ENCODE results near the gene GGN. TPM values are rescaled to one million over a fixed set of nuclear protein-coding genes. Genes with fewer than 3 reads are reported as not detected.

GGN gene
- total and polyA plus RNA-seq, 3 donors from 2014 or later: 43.7 to 196 (median 80.2) TPM

DNA sequence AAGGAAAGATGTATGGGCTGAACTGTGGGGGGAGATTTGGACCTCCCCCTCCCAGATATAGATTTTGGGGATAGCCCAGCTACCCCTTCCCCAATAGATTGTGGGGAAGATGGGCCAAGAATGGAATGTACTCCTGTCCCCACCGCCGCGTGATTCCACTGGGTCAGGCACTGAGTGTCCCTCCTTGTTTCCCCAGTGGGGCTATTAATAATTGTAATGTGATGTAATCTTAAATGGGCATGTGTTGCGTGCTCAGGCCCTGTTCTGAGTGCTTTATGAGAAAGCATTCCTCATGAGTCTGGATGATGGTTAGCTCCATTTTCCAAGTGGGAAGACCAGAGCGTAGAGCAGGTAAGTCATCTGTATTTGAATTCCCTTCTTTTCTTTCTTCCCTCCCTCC lies 12.1 kb downstream of the GGN start:
- TF ChIP-seq, protein P1, sequence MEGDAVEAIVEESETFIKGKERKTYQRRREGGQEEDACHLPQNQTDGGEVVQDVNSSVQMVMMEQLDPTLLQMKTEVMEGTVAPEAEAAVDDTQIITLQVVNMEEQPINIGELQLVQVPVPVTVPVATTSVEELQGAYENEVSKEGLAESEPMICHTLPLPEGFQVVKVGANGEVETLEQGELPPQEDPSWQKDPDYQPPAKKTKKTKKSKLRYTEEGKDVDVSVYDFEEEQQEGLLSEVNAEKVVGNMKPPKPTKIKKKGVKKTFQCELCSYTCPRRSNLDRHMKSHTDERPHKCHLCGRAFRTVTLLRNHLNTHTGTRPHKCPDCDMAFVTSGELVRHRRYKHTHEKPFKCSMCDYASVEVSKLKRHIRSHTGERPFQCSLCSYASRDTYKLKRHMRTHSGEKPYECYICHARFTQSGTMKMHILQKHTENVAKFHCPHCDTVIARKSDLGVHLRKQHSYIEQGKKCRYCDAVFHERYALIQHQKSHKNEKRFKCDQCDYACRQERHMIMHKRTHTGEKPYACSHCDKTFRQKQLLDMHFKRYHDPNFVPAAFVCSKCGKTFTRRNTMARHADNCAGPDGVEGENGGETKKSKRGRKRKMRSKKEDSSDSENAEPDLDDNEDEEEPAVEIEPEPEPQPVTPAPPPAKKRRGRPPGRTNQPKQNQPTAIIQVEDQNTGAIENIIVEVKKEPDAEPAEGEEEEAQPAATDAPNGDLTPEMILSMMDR (IDR thresholded peaks at IDR 0.05): no peak
- no peak for TF ChIP-seq POLR2A (IDR thresholded peaks at IDR 0.05)
- no peaks in the 10 kb centered on the region for H3K27me3 ChIP-seq
- H3K4me1 ChIP-seq: peaks cover 13% of the 10 kb centered on the region
- H3K9me3 ChIP-seq: no peaks in the 10 kb centered on the region
- DNase-seq: no peak
- H3K4me3 ChIP-seq: peak overlapping the region in 1 of 2 donors; percentile 99
- H3K27ac ChIP-seq: no peak overlapping the region
- intact Hi-C loops (cut with DNase I; ENCODE audit: low total_unique reads): no loop called here
- H3K36me3 ChIP-seq (ENCODE audit: low read depth, missing control alignments): no peaks in the 10 kb centered on the region
- WGBS, 2 donors: 37 to 46% methylated on average over 5 of the region's 5 CpGs

GRCh38 chr19:38375098-38375493 lies 12.7 kb downstream of the GGN start:
- peak overlapping the region; percentile 90 to 94 for H3K27ac ChIP-seq
- no peak for DNase-seq
- peak overlapping the region; percentile 90 to 99 for H3K4me3 ChIP-seq
- no peaks in the 10 kb centered on the region for H3K9me3 ChIP-seq
- TF ChIP-seq, protein P1 (IDR thresholded peaks at IDR 0.05): no peak
- no peak for TF ChIP-seq POLR2A (IDR thresholded peaks at IDR 0.05)
- intact Hi-C loops (cut with DNase I; ENCODE audit: low total_unique reads): no loop called here
- H3K27me3 ChIP-seq: no peaks in the 10 kb centered on the region
- H3K4me1 ChIP-seq: peaks cover 13% of the 10 kb centered on the region
- 1 to 2% methylated on average over 18 of the region's 18 CpGs for WGBS, 2 donors
- H3K36me3 ChIP-seq (ENCODE audit: low read depth, missing control alignments): no peaks in the 10 kb centered on the region

DNA sequence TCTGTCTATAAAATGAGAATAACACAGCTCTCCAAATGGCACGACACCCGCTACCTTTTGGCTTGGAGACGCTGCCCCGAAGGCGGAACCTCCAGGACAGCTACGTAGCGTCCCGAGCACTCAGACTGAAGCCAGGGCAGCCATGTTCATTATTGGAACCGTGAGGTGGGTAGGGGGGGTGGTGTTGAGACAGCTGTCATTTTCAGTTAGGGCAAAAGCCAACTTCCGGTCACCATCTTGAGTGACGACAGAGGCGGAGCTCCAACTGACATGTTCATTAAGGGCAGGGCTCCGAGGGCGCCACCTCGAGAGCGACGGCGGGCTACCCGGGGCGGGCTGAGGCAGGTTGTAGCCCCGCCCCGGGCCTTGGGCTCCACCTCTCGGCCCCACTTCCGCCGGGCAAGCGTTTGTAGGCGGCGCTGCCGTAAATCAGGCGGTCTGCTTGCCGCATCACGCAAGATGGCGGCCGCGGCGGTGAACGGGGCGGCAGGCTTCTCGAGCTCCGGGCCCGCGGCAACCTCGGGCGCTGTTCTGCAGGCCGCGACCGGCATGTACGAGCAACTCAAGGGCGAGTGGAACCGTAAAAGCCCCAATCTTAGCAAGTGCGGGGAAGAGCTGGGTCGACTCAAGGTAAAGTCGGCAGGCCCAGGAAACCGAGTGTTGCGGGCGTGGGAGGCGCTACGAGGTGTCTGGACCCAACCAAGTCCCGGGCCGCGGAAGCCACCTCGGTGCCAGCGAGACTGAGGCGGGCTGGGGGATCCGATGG lies 13.3 kb downstream of the GGN start, which contains the start of gene PSMD8:
Gene PSMD8 (plus strand): TSS at position 240 of the 766 bp plus-strand sequence. CDS start 31 bp downstream, at position 271.
- Histone ChIP-seq H3K4me3 (peak within 1 kb of the TSS; percentile 90 to 99), H3K36me3 (ENCODE audit: low read depth, missing control alignments) (no peaks in the 10 kb centered on the region), H3K4me1 (peaks cover 13% of the 10 kb centered on the region), H3K9me3 (no peaks in the 10 kb centered on the region), H3K27me3 (no peaks in the 10 kb centered on the region), H3K27ac (peak within 1 kb of the TSS; percentile 90 to 94)
- intact Hi-C loops (cut with DNase I; ENCODE audit: low total_unique reads): no loop called here
- peak; percentile 100 for DNase-seq
- 0 to 1% methylated on average over 38 to 64 of the region's 65 CpGs for WGBS, 2 donors
- TF ChIP-seq, protein P1 (IDR thresholded peaks at IDR 0.05): no peak
- TF ChIP-seq POLR2A (IDR thresholded peaks at IDR 0.05): peak; percentile 52

GRCh38 chr19:38373907-38374331 lies 13.9 kb downstream of the GGN start:
- TF ChIP-seq POLR2A (IDR thresholded peaks at IDR 0.05): no peak
- TF ChIP-seq, protein P1 (IDR thresholded peaks at IDR 0.05): no peak
- Histone ChIP-seq H3K27me3 (no peaks in the 10 kb centered on the region), H3K36me3 (ENCODE audit: low read depth, missing control alignments) (no peaks in the 10 kb centered on the region), H3K9me3 (no peaks in the 10 kb centered on the region), H3K4me1 (peaks cover 13% of the 10 kb centered on the region), H3K27ac (peak overlapping the region; percentile 90 to 94), H3K4me3 (peak overlapping the region; percentile 90 to 99)
- WGBS, 2 donors: 38 to 52% methylated on average over 6 of the region's 6 CpGs
- intact Hi-C loops (cut with DNase I; ENCODE audit: low total_unique reads): no loop called here
- DNase-seq: no peak

Measured in testis (tissue), 3 donors.